ENCODE measurements around the gene JPH3. TPM values are rescaled to one million over a fixed set of nuclear protein-coding genes. Genes with fewer than 3 reads are reported as not detected.

Gene JPH3
- total RNA-seq, 1 experiment from 2014 or later = 1.4 TPM

DNA sequence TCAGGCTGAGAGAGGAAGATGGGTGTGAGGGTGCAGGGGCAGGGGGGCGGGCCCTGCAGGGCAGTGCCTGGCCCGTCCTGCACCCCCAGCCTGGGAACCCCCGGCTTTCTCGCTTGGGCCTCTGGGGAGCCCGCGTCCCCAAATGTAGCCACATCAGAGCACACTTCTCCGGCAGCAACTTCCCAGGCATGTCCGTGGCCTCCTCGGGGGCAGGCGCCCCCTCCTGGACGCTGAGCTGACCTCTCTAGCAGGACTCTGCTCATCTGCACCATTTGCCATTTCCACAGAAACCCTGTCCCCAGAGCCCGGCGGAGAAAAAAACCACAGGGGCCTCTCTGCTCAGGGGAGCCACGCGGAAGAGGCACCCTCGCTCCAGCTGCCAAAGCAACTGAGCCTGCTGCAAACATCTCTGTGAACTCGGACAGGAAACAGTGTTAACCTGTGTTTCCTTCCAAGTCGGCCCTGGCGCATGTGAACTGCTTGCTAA lies 100.1 kb downstream of the JPH3 start:
- TF ChIP-seq EZH2 (IDR thresholded peaks at IDR 0.05; ENCODE audit: borderline replicate concordance, low read depth, low read length, poor library complexity, severe bottlenecking) = no peak
- TF ChIP-seq, protein P1, sequence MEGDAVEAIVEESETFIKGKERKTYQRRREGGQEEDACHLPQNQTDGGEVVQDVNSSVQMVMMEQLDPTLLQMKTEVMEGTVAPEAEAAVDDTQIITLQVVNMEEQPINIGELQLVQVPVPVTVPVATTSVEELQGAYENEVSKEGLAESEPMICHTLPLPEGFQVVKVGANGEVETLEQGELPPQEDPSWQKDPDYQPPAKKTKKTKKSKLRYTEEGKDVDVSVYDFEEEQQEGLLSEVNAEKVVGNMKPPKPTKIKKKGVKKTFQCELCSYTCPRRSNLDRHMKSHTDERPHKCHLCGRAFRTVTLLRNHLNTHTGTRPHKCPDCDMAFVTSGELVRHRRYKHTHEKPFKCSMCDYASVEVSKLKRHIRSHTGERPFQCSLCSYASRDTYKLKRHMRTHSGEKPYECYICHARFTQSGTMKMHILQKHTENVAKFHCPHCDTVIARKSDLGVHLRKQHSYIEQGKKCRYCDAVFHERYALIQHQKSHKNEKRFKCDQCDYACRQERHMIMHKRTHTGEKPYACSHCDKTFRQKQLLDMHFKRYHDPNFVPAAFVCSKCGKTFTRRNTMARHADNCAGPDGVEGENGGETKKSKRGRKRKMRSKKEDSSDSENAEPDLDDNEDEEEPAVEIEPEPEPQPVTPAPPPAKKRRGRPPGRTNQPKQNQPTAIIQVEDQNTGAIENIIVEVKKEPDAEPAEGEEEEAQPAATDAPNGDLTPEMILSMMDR (conservative IDR thresholded peaks at IDR 0.05; ENCODE audit: low read depth, low read length) = peak; percentile 40
- ChIA-PET CTCF (interaction anchor here (0.7 kb wide), 1 partner anchor 32 kb away, joined by 4 read pairs; no protein-coding TSS in a partner anchor), POLR2A (ENCODE audit: low non-redundant PET) (no interaction called here)
- intact Hi-C loops (cut with micrococcal nuclease; ENCODE audit: unreplicated experiment) = no loop called here
- BruUV-seq (replicated peaks) = no TSS peak
- Histone ChIP-seq H3K27ac (ENCODE audit: low read depth, low read length, poor library complexity, severe bottlenecking) (no peak overlapping the region), H3K4me1 (ENCODE audit: insufficient read depth, low read length, poor library complexity, severe bottlenecking) (no peaks in the 10 kb centered on the region), H3K36me3 (ENCODE audit: insufficient read depth, low read length, poor library complexity, severe bottlenecking) (peaks cover 16% of the 10 kb centered on the region), H3K27me3 (replicated peaks; ENCODE audit: insufficient read depth, low read depth, low read length, poor library complexity) (no peaks in the 10 kb centered on the region), H3K9me3 (ENCODE audit: low read depth, low read length, poor library complexity, severe bottlenecking) (no peaks in the 10 kb centered on the region), H3K4me3 (ENCODE audit: low read depth, low read length, poor library complexity, severe bottlenecking) (no peak overlapping the region)
- no peak for DNase-seq (ENCODE audit: low spot score)

DNA sequence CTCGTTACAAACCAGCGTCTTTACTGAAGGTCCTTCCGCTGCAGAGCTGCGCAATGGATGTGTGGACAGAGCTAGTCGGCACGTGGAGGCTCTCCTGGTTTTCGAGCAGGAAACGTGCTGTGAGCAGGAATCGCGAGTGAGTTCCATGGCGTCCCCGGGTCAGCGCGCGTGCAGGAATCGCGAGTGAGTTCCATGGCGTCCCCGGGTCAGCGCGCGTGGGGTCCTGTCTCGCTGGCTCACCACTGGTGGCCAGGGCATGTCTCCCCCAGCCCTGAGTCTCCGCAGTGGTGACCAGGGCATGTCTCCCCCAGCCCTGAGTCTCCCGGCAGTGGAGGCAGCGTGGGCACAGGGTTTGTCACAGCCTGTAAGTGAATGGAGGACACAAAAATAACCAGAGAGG lies 100.8 kb downstream of the JPH3 start:
- no peak overlapping the region for H3K27ac ChIP-seq (ENCODE audit: low read depth, low read length, poor library complexity, severe bottlenecking)
- H3K4me3 ChIP-seq (ENCODE audit: low read depth, low read length, poor library complexity, severe bottlenecking) = no peak overlapping the region
- peaks cover 16% of the 10 kb centered on the region for H3K36me3 ChIP-seq (ENCODE audit: insufficient read depth, low read length, poor library complexity, severe bottlenecking)
- BruUV-seq (replicated peaks) = no TSS peak
- ChIA-PET CTCF (no interaction called here), POLR2A (ENCODE audit: low non-redundant PET) (no interaction called here)
- no peaks in the 10 kb centered on the region for H3K4me1 ChIP-seq (ENCODE audit: insufficient read depth, low read length, poor library complexity, severe bottlenecking)
- H3K27me3 ChIP-seq (replicated peaks; ENCODE audit: insufficient read depth, low read depth, low read length, poor library complexity) = no peaks in the 10 kb centered on the region
- TF ChIP-seq EZH2 (IDR thresholded peaks at IDR 0.05; ENCODE audit: borderline replicate concordance, low read depth, low read length, poor library complexity, severe bottlenecking) = no peak
- TF ChIP-seq, protein P1 (conservative IDR thresholded peaks at IDR 0.05; ENCODE audit: low read depth, low read length) = no peak
- no peaks in the 10 kb centered on the region for H3K9me3 ChIP-seq (ENCODE audit: low read depth, low read length, poor library complexity, severe bottlenecking)
- no peak for DNase-seq (ENCODE audit: low spot score)
- intact Hi-C loops (cut with micrococcal nuclease; ENCODE audit: unreplicated experiment) = no loop called here

DNA sequence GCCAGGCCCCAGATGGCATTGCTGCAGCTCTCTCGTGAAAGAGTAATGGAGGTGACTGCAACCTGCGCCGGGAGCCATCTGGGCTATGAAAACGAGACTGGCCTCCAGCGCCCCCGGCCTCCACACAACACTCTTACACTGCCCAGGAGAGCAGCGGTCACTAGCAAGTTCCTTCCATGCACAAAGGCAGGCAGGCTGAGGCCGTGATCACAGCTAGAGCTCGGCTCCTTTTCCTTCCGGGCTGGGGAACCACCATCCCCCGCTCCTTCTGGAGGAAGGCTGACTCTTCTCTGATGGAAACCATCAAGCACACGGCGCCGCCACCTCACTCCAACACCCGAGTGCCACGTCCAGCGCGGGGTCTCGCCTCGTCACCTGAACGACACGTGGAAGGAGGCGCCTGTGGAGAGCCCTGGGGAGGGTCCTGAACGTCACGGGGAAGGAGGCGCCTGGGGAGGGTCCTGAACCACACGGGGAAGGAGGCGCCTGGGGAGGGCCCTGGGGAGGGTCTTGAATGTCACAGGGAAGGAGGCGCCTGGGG lies 101.6 kb downstream of the JPH3 start:
- intact Hi-C loops (cut with micrococcal nuclease; ENCODE audit: unreplicated experiment) = no loop called here
- no peak for DNase-seq (ENCODE audit: low spot score)
- ChIA-PET POLR2A (ENCODE audit: low non-redundant PET) (no interaction called here), CTCF (no interaction called here)
- Histone ChIP-seq H3K27ac (ENCODE audit: low read depth, low read length, poor library complexity, severe bottlenecking) (no peak overlapping the region), H3K36me3 (ENCODE audit: insufficient read depth, low read length, poor library complexity, severe bottlenecking) (peaks cover 20% of the 10 kb centered on the region), H3K4me3 (ENCODE audit: low read depth, low read length, poor library complexity, severe bottlenecking) (no peak overlapping the region), H3K9me3 (ENCODE audit: low read depth, low read length, poor library complexity, severe bottlenecking) (no peaks in the 10 kb centered on the region), H3K4me1 (ENCODE audit: insufficient read depth, low read length, poor library complexity, severe bottlenecking) (no peaks in the 10 kb centered on the region), H3K27me3 (replicated peaks; ENCODE audit: insufficient read depth, low read depth, low read length, poor library complexity) (no peaks in the 10 kb centered on the region)
- TF ChIP-seq, protein P1 (conservative IDR thresholded peaks at IDR 0.05; ENCODE audit: low read depth, low read length) = no peak
- no peak for TF ChIP-seq EZH2 (IDR thresholded peaks at IDR 0.05; ENCODE audit: borderline replicate concordance, low read depth, low read length, poor library complexity, severe bottlenecking)
- no TSS peak for BruUV-seq (replicated peaks)

Measured in A673 (cell line).